KMS-11 (cell line): Measurements from ENCODE around the gene TMEM119.
A peak's percentile ranks its signal among the peaks of the same experiment; 100 is the strongest.
"Not testable (repeated sequence)": the region's sequence is repeated elsewhere in the genome, so short reads cannot be mapped to it uniquely, and the experiment has no call there.

Experiments used
- H2AFZ ChIP-seq: fragments of 200-600 bp; sonication (generic); 2 replicates; pipeline ENCODE4 v1.6.1; 2016; ENCODE audit warnings: antibody characterized with exemption, mixed run types, low read depth
- H3K27ac ChIP-seq: fragments of 200-600 bp; sonication (generic); 2 replicates; pipeline ENCODE4 v1.6.1; 2016; ENCODE audit warnings: mild to moderate bottlenecking, mixed run types
- H3K27me3 ChIP-seq: fragments of 200-600 bp; sonication (generic); 2 replicates; pipeline ENCODE4 v1.6.1; 2017; ENCODE audit warnings: mild to moderate bottlenecking, low read depth, mixed run types, moderate library complexity; ENCODE audit not compliant: insufficient read depth
- H3K36me3 ChIP-seq: fragments of 200-600 bp; sonication (generic); 2 replicates; pipeline ENCODE4 v1.6.1; 2017; ENCODE audit warnings: mild to moderate bottlenecking, mixed run types; ENCODE audit not compliant: insufficient read depth
- H3K4me1 ChIP-seq: fragments of 200-600 bp; sonication (generic); 2 replicates; pipeline ENCODE4 v1.6.1; 2016; ENCODE audit warnings: mild to moderate bottlenecking, low read depth, mixed run types; ENCODE audit not compliant: poor library complexity, severe bottlenecking
- H3K4me2 ChIP-seq: fragments of 200-600 bp; sonication (generic); 2 replicates; pipeline ENCODE4 v1.7.0; 2016; ENCODE audit warnings: mild to moderate bottlenecking, mixed run types
- H3K4me3 ChIP-seq: fragments of 200-600 bp; sonication (generic); IDR thresholded peaks from 2 replicates; pipeline ENCODE4 v1.6.1; 2017; ENCODE audit warnings: low read depth, low read length, mixed read lengths; ENCODE audit not compliant: insufficient read depth
- H3K79me2 ChIP-seq: fragments of 200-600 bp; sonication (generic); 2 replicates; pipeline ENCODE4 v1.6.1; 2016; ENCODE audit warnings: low read depth, mixed run types; ENCODE audit not compliant: insufficient read depth
- H3K9ac ChIP-seq: fragments of 200-600 bp; sonication (generic); 2 replicates; pipeline ENCODE4 v1.6.1; 2016; ENCODE audit warnings: mild to moderate bottlenecking, mixed run types
- H4K20me1 ChIP-seq: fragments of 200-600 bp; sonication (generic); 2 replicates; pipeline ENCODE4 v1.6.1; 2016; ENCODE audit warnings: mild to moderate bottlenecking, mixed run types; ENCODE audit not compliant: insufficient read depth
- CTCF ChIP-seq: fragments of 200-600 bp; sonication (generic); conservative IDR thresholded peaks from 2 replicates; pipeline ENCODE4 v1.6.1; 2017; ENCODE audit warnings: low read depth, mild to moderate bottlenecking, antibody characterized with exemption, low read length, moderate library complexity, mixed read lengths

The TMEM119 gene

GRCh38 chr12:108633534-108634248 is 35.8 kb upstream of the TMEM119 start, which contains the start of gene SELPLG:
Gene SELPLG, minus strand, starts transcription at chr12:108633894. Its CDS starts 9,587 bp downstream, at chr12:108624307.
- Histone ChIP-seq H2AFZ (no peak within 1 kb of the TSS), H3K4me1 (peaks cover 79% of the 10 kb centered on the region), H3K9ac (peak within 1 kb of the TSS; percentile 92), H3K27ac (peak within 1 kb of the TSS; percentile 99), H3K36me3 (no peaks in the 10 kb centered on the region), H3K27me3 (no peaks in the 10 kb centered on the region), H3K4me2 (peak within 1 kb of the TSS; percentile 94), H3K4me3 (no peak within 1 kb of the TSS), H3K79me2 (peaks cover 54% of the 10 kb centered on the region), H4K20me1 (no peaks in the 10 kb centered on the region)
- TF ChIP-seq CTCF: no peak

- H3K4me1 ChIP-seq: peaks cover 79% of the 10 kb centered on the region
- H3K4me3 ChIP-seq: no peak overlapping the region
- H2AFZ ChIP-seq: no peak overlapping the region
- peak overlapping the region; percentile 99 for H3K27ac ChIP-seq
- TF ChIP-seq CTCF: no peak
- peak overlapping the region; percentile 94 for H3K4me2 ChIP-seq
- H3K79me2 ChIP-seq: peaks cover 60% of the 10 kb centered on the region
- H4K20me1 ChIP-seq: no peaks in the 10 kb centered on the region
- H3K27me3 ChIP-seq: no peaks in the 10 kb centered on the region
- peak overlapping the region; percentile 92 for H3K9ac ChIP-seq
- no peaks in the 10 kb centered on the region for H3K36me3 ChIP-seq
Observed at GRCh38 chr12:108633081-108633533, 35.2 kb upstream of the TMEM119 start.

GRCh38 chr12:108631261-108631660 is 33.4 kb upstream of the TMEM119 start:
- H4K20me1 ChIP-seq, H3K27me3 ChIP-seq, H2AFZ ChIP-seq, H3K4me3 ChIP-seq, H3K36me3 ChIP-seq: not testable (repeated sequence)
- Histone ChIP-seq H3K27ac (peak overlapping the region; percentile 99), H3K4me1 (peaks cover 82% of the 10 kb centered on the region), H3K9ac (peak overlapping the region; percentile 92; the same call in 1 of the 2 replicates), H3K79me2 (peaks cover 71% of the 10 kb centered on the region), H3K4me2 (peak overlapping the region; percentile 94)

GRCh38 chr12:108630481-108631207 is 32.8 kb upstream of the TMEM119 start:
- Histone ChIP-seq H3K4me1 (peaks cover 81% of the 10 kb centered on the region), H3K4me2 (peak overlapping the region; percentile 94), H3K9ac (no peak overlapping the region), H3K36me3 (no peaks in the 10 kb centered on the region), H3K27ac (peak overlapping the region; percentile 99; the same call in 1 of the 2 replicates), H3K79me2 (peaks cover 77% of the 10 kb centered on the region), H3K27me3 (no peaks in the 10 kb centered on the region), H4K20me1 (no peaks in the 10 kb centered on the region), H2AFZ (no peak overlapping the region), H3K4me3 (no peak overlapping the region)
- no peak for TF ChIP-seq CTCF
